ENCODE data around the gene KMT2D. TPM values are rescaled to one million over a fixed set of nuclear protein-coding genes. Genes with fewer than 3 reads are reported as not detected.

Gene KMT2D
- total and polyA plus RNA-seq, 2 of the 8 experiments (the other 6 are each of a cell fraction or from before 2014, with no cell fraction given), result 9.1 to 86.3 TPM

GRCh38 chr12:49022558-49023178, 37.9 kb downstream of the KMT2D start:
- Histone ChIP-seq H2BK12ac (ENCODE audit: low read depth, low read length) (no peak overlapping the region), H3K18ac (ENCODE audit: extremely low read depth, low read length) (no peak overlapping the region), H2AFZ (ENCODE audit: low read length) (no peak overlapping the region), H2BK15ac (ENCODE audit: low read length) (no peak overlapping the region), H2BK20ac (ENCODE audit: low read length) (no peak overlapping the region), H3K4me3 (ENCODE audit: extremely low read depth in 1 of 4, insufficient read depth in 2 of 4, low read depth in 3 of 4, low read length in 4 of 4) (no peak overlapping the region), H3K56ac (replicated peaks; ENCODE audit: insufficient read length, low read depth, low read length) (no peak overlapping the region), H4K5ac (ENCODE audit: insufficient read length, low read depth, low read length) (no peak overlapping the region), H4K8ac (ENCODE audit: extremely low read depth, insufficient read depth, low read length) (no peak overlapping the region; the same call in 1 of the 2 replicates), H4K20me1 (replicated peaks in 1 of 2; ENCODE audit: control insufficient read depth in 1 of 2, insufficient read depth in 2 of 2, low read length in 2 of 2) (peaks cover 3 to 8% of the 10 kb centered on the region in 2 experiments), H3K36me3 (ENCODE audit: control insufficient read depth in 2 of 4, insufficient read depth in 4 of 4, low read length in 3 of 4) (peaks cover 20 to 59% (median 45%) of the 10 kb centered on the region in 4 experiments; a peak in 7 of 8 replicates), H2AK5ac (ENCODE audit: low read depth, low read length) (no peak overlapping the region), H3K23me2 (ENCODE audit: low read depth, low read length) (peaks cover 7% of the 10 kb centered on the region), H3K4ac (replicated peaks; ENCODE audit: insufficient read length, low read depth, low read length) (no peak overlapping the region), H2BK5ac (ENCODE audit: low read depth, low read length) (no peak overlapping the region), H3K27me3 (replicated peaks in 1 of 4; ENCODE audit: control insufficient read depth in 3 of 4, extremely low read depth in 1 of 4, insufficient read depth in 3 of 4, low read length in 3 of 4) (no peaks in the 10 kb centered on the region), H3K9ac (replicated peaks in 1 of 4; ENCODE audit: extremely low read depth in 1 of 4, low read depth in 3 of 4, low read length in 3 of 4) (no peak overlapping the region), H3K27ac (ENCODE audit: low read depth, low read length) (no peak overlapping the region), H3K79me1 (ENCODE audit: low read depth, low read length) (no peaks in the 10 kb centered on the region; the same call in 1 of the 2 replicates), H3K4me1 (replicated peaks in 1 of 4; ENCODE audit: control insufficient read depth in 3 of 4, insufficient read depth in 4 of 4, low read length in 3 of 4) (peaks cover 0 to 4% (median 1%) of the 10 kb centered on the region in 4 experiments; a peak in 4 of 7 replicates), H3K14ac (ENCODE audit: insufficient read length) (no peak overlapping the region), H4K91ac (replicated peaks; ENCODE audit: insufficient read length, low read length) (no peak overlapping the region), H3K23ac (ENCODE audit: insufficient read length) (no peak overlapping the region), H2BK120ac (replicated peaks; ENCODE audit: low read depth, low read length) (no peak overlapping the region), H3K9me3 (ENCODE audit: insufficient read depth in 2 of 2, low read depth in 1 of 2, low read length in 1 of 2) (no peaks in the 10 kb centered on the region), H3K4me2 (ENCODE audit: insufficient read depth in 1 of 2, low read depth in 2 of 2, low read length in 2 of 2) (no peak overlapping the region), H3K79me2 (ENCODE audit: control insufficient read depth in 1 of 2, insufficient read depth in 2 of 2, low read length in 2 of 2) (no peaks in the 10 kb centered on the region)
- FAIRE-seq (no peak), DNase-seq (ENCODE audit: low read depth in 1 of 2, low spot score in 2 of 2) (no peak)
- WGBS, 2 experiments (ENCODE audit: extremely low coverage in 1 of 2, insufficient coverage in 1 of 2, insufficient read length in 1 of 2, insufficient replicate concordance in 2 of 2, low coverage in 1 of 2, low lambda C conversion rate in 2 of 2, missing lambda C conversion rate in 1 of 2), result 96% methylated on average over 15 of the region's 15 CpGs; no CpG with 5 or more reads in 1 of the 2 experiments
- TF ChIP-seq CHD1 (IDR thresholded peaks at IDR 0.05; ENCODE audit: low read depth, low read length), result no peak
- TF ChIP-seq FOSL1 (IDR thresholded peaks at IDR 0.05; ENCODE audit: insufficient read depth, low read depth, low read length), result no peak
- ChIA-PET CTCF (ENCODE audit: partially characterized antibody) (interaction anchor here (0.9 to 4.9 kb wide), 5 partner anchors 9 to 98 kb away, joined by 3 to 34 read pairs (median 7); no protein-coding TSS in a partner anchor), POLR2A (ENCODE audit: partially characterized antibody) (interaction anchor here (1.3 to 22.2 kb wide), 2 partner anchors 18 to 33 kb away, joined by 3 to 339 read pairs; no protein-coding TSS in a partner anchor)

Data from H1 (cell line).